GM18505 (cell line): ENCODE measurements around the gene KIDINS220.

Experiments
- ATAC-seq: cut with Tn5 transposase; IDR thresholded peaks from one replicate; pipeline ENCODE4 v1.9.1; 2021; ENCODE audit not compliant: unreplicated experiment
- POLR2A ChIP-seq: IDR thresholded peaks from 4 replicates; pipeline ENCODE4 v1.6.1; 2011; ENCODE audit warnings: borderline replicate concordance; ENCODE audit not compliant: insufficient read depth, insufficient read length; ENCODE audit errors: extremely low read depth

The KIDINS220 gene

DNA sequence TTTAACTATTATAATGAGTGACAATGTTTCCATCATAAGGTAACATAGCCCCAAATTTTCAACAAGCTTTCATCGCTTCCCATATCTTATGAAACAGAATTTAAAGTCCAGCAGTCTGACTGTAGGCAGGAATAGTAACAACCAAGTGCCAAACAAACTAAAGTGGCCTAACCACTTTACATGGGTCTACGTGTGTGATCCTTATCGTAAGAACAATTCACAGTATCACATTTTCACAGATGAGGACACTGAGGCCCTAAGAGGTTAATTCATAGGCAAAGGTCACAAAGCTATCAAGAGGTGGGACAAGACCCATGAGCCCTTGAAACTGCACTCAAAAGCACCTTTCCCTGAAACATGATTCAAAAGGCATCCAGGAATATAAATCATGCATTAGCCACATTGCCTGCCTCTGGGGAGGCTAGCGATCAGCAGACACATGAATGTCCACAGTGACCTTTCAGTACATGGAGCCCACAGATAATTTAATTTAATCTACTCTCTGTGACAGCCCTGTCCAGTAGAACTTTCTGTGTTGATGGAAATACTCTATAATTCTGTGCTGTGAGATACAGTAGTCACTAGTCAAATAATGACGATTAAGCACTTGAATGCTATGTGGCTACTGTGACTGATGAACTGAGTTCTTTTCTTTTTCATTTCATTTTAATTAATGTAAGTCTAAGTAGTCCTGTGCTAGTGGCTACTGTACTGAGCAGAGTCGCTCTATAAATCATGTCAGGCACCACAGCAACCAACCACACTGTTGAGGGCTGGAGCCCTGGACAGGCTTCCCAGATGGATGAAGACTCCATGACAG, 30.3 kb downstream of the KIDINS220 start:
- TF ChIP-seq POLR2A, result no peak
- no peak for ATAC-seq

DNA sequence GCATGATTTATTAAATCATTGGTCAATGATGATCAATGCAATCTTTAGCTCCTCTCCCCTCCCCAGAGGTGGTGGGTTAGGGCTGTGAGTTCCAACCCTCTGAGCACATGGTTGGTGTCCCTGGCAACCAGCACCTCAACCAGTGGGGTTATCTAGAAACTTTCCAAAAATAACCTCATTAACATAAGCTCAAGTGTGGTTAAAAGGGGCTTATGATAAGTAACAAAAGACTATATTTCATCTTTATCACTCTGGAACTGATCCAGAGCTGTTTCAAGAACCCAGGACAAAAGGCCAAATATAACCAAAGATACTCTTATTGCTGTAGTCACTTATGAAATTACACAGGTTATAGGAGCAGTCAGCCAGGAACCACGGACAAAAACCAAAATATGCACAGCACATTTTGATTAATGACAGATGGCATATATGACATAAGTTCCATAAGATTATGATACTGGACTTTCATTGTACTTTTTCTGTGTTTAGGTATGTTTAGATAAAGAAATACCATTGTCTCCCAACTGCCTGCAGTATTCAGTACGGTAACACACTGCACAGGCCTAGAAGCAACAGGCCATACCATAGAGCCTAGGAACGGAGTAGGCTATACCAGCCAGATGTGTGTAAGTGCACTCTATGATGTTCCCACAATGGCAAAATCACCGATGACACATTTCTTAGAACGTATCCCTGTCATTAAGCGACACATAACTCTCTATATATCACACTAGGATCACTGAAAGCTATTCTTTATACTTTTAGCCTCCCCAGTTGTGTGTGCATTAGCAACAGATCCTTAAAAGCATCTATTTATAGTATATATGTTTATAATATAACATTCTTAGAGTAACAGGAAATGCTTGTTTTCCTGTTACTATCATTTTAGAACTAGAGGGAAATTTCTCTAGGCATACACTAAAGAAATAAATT, 31.9 kb downstream of the KIDINS220 start:
- ATAC-seq, result no peak
- no peak for TF ChIP-seq POLR2A

DNA sequence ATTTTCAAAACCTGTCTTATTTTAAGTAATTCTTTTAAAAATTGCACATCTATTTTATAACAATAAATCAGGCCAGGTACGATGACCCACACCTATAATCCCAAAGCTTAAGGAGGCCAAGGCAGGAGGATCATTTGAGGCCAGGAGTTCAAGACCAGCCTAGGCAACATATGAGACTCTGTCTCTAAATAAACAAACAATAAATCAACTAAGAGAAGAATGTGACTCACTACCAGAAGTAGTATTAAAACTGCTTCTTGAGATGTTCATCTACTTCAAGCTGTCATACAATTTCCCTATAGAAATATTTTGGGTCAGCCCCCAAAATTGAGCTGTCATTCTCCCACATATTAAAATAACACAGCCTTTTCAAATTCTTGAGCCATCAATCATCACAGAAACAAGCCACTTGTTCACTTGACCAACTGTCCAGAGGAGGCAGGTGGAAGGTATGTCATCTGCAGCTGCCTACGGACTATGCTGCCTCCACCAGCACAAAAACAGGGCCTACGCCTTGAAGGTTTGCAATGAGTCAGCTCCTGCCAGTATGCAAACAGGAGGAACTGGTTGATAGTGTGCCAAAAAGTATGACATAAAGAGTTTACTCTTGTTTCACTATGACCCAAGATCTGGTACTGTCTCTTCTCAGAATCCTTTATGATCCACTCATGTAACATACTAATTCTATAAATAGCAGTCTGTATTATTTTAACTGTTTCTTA, 33.6 kb downstream of the KIDINS220 start:
- ATAC-seq, result peak; percentile 97
- TF ChIP-seq POLR2A, result no peak

DNA sequence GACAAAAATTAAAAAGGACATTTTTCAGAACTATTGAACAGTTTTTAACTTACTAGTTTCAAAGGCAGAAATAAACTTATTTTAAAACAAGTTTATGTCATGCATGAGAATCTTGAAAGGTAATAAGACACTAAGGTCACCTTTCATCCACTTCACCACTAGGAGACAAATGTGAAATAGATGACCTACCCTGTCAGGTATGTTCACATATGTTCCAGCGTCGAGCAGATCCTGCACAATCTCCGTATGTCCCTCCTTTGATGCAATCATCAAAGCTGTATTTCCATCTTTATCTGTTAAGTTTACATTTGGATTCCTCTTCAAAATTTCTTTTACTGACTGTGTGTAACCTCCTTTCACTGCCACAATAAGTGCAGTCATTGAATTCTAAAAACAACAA, 34.7 kb downstream of the KIDINS220 start:
- no peak for ATAC-seq
- TF ChIP-seq POLR2A, result no peak

DNA sequence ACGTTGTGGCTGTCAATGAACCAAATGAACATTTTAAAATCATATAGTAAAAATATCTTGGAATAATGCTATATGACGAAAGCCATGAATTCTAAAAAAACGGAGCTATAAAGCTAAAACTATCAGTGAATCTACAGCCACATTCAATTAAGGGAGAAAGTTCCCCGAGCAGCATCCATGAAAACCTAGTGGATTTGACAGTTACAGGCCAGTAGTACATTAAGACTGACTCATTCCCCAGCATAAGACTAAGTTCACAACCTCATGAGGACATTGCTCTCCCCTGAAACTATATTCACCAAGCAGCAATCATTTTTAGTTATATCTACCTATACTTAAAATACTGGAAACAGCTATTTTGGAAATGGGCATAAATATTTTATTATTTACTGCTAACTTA, 36.6 kb downstream of the KIDINS220 start:
- TF ChIP-seq POLR2A, result no peak
- ATAC-seq, result no peak

DNA sequence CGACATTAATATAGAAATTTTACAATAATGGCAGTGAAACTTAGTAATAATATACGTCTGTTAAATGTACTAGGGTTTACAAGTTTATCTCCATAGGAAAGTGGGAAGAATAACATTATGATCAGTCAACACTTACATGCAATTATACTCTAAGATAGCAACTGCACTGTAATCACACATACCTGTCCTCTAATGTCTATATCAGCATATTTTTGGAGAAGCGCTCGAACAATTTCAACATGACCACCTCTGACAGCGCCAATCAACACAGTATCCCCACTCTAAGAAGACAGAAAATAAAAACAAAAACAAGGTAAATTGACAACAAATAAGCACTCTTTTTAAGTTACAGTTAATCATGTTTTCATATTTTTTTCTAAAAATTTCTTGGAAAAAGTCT, 37.2 kb downstream of the KIDINS220 start:
- TF ChIP-seq POLR2A, result no peak
- no peak for ATAC-seq

DNA sequence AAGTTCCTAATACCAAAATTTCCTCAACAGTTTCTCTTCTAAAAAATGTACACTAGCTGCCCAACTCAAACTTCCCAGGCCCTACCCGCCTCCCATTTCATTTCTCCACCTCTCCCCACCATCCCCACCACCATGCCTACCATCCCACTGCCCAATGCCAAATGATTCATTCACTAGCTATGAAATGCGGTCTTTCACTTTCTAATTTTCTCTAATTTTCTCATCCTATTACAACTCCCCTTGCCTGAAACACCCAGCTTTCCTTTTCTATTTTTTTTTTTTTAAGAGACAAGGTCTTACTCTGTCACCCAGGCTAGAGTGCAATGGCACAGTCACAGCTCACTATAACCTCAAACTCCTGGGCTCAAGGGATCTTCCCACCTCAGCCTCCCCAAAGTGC, 38.4 kb downstream of the KIDINS220 start:
- no peak for TF ChIP-seq POLR2A
- ATAC-seq, result no peak

DNA sequence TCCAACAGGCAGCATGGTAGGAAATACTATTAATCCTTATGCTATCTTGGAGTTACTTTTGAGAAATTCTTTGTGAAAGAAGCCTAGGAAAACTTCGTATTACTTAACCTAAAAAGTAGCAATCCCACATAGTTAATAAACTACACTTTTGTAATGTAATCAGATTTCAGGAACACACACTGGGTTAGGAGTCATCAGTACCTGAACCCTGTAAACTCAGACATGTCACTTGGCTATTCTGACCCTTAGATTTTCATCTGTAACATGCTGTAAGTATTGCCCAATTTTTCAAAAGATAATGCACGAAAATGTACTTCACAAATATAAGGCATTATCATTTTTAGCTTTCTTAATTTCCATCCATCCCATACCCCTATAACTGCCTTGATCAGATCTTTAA, 39.0 kb downstream of the KIDINS220 start:
- no peak for ATAC-seq
- TF ChIP-seq POLR2A, result no peak

DNA sequence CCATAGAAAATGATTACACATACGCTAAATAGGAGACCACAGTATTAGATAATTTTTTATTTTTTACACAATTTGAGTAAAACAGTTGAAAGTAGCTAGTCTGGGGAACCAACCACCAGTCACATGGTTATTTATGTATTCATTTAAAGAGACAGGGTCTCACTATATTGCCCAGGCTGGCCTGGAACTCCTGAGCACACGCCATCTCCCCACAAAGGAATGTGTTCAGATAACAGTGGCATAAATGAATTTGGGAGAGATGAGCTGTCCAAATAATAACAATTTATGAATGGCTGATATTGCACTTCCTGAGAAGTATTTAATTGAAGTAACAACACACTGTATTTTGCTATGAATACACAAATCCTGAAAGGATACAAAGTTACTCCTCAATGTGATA, 39.7 kb downstream of the KIDINS220 start:
- TF ChIP-seq POLR2A, result no peak
- no peak for ATAC-seq

DNA sequence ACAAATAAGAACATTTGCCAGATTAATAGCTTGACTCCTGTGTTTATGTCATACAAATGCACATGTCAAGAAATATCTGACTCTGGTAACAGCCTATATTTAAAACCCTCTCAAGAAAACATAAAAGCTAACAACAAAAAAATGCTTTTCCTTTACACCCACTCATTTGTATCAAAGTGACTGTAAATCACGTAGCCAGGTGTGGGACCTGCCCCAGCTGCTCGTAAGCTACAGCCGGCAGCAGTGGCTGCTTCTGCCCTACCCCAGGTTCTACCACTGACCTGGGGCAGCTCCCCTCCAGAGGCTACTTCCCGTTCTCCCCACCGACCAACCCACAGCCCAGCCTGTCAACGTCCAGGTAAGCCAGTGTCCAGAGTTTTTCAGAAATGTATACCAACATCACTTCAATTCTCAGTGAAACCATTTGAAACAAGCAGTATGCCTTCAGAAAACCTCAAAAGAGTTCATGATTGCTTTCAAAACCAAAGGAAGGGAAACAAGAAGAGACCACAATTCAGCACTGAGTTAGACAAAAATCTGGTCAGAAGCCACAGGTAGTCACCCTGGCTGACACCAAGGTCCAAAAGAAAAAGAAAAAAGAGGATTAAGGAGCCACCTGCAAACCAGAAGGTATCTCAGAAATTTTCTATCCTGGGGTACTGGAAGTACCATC, 40.4 kb downstream of the KIDINS220 start:
- ATAC-seq, result no peak
- no peak for TF ChIP-seq POLR2A

DNA sequence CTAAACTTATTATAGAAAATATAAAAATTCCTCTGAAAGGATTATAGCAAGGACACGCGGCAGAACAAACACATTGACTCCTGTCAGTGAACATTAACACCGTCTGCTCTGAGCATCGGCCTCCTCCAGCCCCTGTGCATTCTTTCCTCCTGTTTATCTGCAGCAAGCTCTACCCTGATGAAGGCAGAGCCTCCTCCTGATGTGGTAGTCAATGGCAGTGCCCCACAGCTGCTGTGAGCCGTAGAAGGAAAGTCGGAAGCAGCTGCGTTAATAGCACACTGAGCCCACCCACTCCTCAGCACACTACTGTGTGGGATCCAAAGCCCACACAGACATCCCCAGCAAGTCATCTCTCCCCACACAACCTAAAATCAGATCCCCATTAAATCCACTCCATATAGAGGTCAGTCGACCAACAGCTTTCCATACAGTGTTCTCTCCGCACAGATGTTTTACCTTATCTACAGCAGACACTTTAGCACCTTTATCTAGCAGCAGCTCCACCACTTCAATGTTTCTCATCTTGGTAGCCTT, 41.0 kb downstream of the KIDINS220 start:
- ATAC-seq, result no peak

DNA sequence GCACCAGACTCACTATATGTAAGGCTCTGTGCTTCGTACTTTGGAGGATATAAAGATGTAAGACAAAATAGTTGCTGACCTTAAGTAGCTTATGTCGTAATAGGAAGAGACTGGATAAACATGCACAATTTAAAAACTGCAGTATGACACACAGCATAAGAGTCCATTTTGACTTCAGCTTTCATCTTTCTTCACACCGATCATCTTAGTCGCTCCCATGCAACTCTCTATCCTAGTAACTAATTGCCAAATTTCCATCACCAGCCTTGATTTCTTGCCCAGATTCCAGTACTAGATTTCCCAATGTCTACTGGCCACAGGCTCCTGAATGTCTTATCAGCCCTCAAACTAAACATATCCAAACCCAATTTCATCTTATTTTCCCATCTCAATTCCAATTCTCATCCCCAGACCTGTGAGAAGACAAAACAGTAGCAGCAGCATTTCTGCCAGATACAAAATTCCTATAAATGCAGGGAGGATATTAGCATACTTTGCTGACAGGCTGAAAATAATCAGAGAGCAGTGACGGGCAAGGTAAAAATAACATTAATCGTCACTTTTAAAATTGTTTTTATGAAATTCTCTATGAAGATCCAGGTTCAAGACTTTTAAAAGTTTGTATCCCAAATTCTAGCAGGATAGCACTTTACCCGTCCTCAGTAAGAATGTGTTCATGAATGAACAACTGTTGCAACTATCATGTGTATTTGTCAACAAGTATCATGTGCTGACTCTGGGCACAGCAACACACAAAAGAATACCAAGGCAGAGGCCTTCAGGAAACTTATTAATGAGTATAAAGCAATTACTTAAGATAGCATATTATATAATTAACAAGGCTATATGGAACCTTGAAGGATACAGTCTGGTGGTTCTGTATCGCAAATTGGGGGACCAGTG, 42.2 kb downstream of the KIDINS220 start:
- no peak for TF ChIP-seq POLR2A
- no peak for ATAC-seq

More for the DNA sequence above, 41.0 kb downstream of the KIDINS220 start:
- no peak for TF ChIP-seq POLR2A

DNA sequence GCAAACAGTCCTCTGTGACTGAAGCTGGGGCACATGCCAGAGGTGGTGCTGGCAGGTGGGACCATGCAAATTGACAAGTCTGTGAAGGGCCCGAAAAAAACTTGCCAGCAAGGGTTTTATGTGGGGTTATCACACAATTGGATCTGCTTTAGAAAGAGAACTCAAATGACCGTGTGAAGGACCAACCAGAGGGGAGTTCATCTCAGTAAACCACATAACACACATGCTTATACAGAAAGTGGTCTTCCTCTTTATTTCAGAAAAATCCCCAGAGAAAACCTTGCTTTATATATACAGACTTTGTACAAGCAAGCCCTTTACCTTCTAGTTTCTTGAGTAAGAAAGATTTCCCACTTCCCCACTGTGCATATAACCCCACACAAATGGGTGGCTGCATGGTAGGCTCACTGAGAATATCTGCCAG, 46.7 kb downstream of the KIDINS220 start:
- TF ChIP-seq POLR2A, result no peak
- no peak for ATAC-seq
